Caki2 (cell line): Measurements from ENCODE around the gene TRAPPC12. TPM values are rescaled to one million over a fixed set of nuclear protein-coding genes. Genes with fewer than 3 reads are reported as not detected.
A peak's percentile ranks its signal among the peaks of the same experiment; 100 is the strongest.

Source experiments
- DNase-seq: peaks from one replicate; pipeline ENCODE4 v3.0.0-alpha.2; 2015; ENCODE audit warnings: low read depth
- in situ Hi-C: cut with HindIII; loops from 2 replicates; pipeline ENCODE4 v1.10.0; 2016; ENCODE audit warnings: low sequenced_read_pairs, low pct_unique_long_range_greater_than_20kb, mixed read lengths
- total RNA-seq: library from RNA; depleted of rRNA; stranded (reverse); fragments of >200 nt; shearing (Covaris generic); gene quantifications from 2 replicates; pipeline ENCODE4 v1.2.3, GENCODE V29; 2014; ENCODE audit warnings: low replicate concordance

Gene TRAPPC12
- total RNA-seq, 1 experiment from 2014 or later = 40.7 TPM

GRCh38 chr2:3459185-3460015, 79.9 kb downstream of the TRAPPC12 start:
- DNase-seq = no peak
- in situ Hi-C loops = no loop called here

- in situ Hi-C loops = no loop called here
- no peak for DNase-seq
These were observed 80.7 kb downstream of the TRAPPC12 start for GRCh38 chr2:3460156-3460555.

DNA sequence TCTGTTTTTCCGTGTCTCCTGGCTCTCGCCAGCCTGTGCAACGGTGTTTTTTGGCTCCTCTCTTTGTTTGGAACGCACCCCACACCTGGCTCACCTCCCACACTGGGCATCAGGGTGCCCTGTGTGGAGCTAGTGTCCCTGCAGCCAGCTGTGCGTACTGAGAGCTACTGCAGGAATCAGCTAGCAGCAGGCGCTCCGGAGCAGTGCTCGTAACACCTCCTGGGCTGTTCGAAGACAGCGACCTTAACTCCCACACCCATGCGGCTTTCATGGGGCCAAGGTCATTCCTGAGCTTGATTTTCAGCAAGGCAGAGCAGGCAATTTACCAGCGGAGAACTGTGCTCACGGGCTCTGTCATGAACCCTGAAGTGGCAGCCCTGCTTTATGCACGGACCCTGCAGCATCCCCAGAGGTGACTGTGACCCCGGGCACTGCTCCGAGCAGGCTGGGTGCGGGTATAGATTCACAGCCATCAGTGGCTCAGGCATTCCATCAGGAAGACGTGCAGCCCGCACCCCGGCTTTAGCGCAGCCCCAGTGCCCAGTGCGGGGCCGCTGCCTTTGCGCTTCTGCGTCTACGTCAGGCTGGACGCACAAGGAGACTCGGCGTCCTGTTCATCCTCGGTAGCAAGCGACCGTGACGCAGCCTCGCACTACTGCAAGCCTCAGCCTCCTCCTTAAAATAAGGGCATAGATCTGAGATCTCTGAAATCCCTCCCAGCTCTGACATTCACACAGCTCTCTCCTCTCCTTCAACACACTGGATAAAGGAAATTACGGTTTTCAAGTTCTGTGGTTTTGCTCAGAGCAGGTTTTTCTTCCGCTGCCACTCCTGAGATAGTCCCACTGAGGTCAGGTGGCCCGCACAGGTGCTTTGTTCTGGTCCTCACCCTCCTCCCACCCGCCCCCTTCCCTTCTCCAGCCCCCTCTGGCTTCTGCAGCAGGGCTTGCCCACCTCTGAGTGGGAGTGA, 81.6 kb downstream of the TRAPPC12 start:
- no peak for DNase-seq
- in situ Hi-C loops = no loop called here

DNA sequence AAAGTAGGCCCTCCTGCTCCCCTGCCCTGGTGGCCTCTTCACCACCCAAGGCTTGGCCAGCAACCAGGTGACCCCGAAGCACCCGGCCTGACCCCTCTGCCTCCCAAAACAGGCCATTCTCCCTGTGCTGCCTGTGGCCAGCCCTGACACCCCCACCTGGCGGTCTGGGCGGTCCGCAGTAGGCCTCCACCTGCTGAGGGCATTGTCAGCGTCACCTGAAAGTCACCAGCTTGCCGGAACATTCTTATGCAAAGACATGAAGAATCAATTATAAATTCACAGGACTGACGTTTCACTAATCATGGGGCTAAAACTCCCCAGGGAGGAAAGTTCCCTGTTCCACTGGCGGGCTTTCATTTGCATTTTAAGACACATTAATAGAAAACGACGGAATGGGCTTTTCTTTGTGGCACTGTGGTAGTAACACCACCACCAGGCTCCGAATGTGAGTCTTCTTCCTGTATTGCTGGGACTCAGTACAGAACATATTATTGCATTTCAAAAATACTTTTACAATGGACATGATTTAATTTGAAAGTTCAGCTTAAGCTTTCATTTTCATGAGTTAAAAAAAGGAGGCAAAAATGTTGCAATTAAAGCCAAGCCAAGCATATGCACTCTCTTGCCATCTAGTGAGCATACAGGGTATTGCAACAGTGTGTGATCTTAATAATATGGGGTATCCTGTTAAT, 82.5 kb downstream of the TRAPPC12 start:
- peak; percentile 34 for DNase-seq

DNA sequence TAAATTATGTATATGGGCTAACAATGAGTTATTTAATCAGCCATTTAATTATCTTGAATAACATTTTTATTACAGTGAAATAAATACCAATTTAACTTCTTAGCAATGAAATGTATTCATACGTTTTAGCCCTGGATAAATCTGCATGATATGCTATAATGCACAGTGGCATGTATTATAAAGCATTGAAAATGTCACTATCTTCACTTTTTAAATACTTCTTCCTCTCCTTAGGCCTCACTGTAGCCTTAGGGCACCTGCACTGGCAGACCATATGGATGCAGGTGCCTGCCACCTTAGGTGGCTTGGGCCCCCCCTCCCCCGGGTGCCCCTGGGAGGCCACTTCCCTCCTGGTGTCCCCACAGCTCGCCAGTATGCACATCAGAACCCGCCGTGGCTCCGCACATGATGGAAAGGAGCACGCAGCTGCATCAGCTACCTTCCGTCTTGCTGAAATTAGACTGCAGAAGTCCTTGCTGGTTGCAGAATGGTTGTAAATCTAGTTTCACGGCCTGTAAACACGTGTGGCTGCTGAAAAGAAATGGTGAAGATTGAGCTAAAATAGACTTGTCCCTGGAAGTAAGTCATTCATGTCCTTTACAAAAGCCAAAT, 83.1 kb downstream of the TRAPPC12 start:
- DNase-seq = no peak
- in situ Hi-C loops = no loop called here

More for the DNA sequence above, 82.5 kb downstream of the TRAPPC12 start:
- in situ Hi-C loops = no loop called here

DNA sequence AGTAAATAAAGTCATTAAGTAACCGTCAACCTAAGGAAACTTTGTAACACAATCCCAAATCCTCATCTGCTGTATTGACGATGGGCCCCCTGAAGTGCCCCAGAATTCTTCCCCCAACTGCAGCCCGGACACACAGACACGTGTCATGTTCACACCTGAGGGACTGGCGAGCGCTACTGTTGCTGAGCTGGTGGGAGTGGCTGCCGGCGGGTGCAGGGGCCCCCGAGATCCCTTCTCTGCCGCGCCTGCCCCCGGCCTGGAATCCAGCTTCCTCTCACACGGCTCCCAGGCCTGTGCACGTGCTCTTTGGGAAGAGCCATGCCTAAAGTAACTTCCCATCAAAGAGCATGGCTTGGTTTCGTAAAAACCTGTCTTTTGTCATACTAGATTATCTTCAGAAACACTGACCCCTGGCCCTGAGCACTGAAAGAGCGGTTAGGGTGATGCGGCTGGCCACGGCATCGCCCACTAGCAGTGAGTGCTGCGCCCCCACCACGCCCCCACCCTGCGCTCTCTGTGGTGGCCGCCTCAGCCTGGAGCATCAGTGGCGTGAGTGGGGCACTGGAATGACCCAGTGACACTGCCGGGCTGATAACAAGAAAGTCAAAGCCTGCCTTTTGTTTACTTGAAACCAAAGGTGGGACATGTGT, 83.8 kb downstream of the TRAPPC12 start:
- in situ Hi-C loops = no loop called here

DNA sequence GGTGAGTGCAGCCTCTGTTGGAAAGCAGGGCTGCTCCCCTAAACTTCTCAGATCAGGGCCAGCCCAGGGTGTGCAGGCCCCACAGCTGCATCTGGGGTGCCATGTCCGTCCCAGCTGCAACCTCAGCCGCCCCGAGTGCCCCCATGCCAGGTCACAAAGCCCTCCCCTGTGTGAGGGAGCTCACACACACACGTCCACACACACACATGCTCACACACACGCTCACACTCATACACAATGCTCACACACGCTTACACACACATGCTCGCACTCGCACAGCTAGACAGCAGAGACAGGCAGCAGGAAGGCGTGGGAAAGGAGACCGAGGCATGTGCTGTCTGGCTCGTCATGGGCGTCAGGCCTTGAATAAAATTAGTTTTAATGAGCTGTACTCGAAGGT, 84.5 kb downstream of the TRAPPC12 start:
- in situ Hi-C loops = no loop called here
- DNase-seq = no peak

More for the DNA sequence above, 83.8 kb downstream of the TRAPPC12 start:
- DNase-seq = no peak

DNA sequence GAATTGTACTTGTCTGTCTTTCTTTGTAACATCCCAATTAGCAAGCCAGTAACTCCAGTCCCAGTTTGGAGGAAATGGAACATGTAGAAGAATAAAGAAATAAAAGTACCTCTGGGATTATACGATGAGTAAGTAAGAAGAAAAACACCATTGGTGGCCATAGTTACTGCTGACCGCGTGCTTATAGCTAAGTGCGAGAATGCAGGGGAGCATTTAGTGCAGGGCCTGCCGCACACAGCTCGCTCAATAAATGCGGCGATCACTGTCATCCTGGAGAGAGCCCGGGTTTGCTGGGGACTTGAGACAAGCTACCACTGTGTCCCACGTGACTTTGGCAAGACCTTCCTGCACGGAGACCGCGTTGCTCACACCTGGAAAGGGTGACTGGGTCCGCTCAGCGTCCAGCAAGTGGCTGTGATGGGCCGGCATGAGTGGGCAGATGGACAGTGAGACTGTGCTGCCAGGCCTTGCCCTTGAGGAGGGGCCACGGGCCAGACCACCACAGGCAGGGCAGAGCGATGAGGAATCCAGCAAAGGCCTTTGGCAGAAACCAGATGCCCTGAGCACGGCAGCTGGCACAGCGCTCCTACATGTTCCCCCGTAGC, 85.0 kb downstream of the TRAPPC12 start:
- DNase-seq = no peak
- in situ Hi-C loops = no loop called here

GRCh38 chr2:3465328-3465727, 85.8 kb downstream of the TRAPPC12 start:
- DNase-seq = no peak
- in situ Hi-C loops = no loop called here

DNA sequence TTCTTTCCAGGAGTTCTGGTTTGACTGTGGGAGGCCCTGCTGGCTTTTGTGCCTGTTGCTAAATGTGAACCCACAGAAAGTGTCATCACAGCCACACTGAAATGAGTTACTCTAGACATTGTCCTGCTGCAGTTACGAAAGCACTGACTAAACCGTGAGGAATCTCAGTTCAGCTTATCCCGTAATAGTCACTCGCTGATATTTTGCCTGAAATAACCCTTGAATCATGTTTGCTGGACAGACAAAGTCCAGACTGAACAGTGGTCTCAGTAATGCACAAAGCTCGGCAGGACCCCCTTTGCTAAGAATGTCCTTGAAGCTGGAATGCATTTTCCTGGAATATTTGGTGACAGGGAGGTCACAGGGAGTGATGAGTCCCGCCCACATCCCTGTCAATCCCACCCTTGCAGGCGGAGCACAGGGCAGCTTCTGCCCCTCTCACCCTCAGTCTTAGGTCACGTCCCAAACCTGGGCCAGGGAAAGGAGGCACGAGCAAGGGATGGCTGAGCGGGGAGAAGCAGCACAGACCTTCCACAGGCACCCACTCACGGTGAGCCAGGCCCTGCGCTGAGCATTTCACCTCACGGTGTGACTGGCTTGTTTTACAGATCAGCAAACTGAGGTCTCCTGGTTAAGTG, 86.5 kb downstream of the TRAPPC12 start:
- DNase-seq = peak; percentile 12
- in situ Hi-C loops = no loop called here

DNA sequence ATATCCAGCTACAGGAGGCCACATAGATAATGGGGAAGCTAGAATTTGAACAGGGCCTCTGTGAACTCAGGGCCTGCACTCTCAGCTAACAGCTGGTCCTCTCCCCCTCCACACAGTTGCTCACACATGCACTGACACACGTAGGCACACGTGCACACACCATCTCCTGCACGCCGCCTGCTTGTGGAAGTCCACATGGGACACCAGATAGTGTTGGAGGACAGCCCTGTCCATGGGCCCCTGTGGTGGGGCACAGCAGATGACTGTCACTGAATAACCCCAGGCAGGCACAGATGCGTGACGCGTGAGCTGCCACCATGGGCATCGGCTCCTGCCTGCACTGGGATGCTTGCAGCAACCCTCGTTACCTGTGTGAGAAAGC, 87.0 kb downstream of the TRAPPC12 start:
- in situ Hi-C loops = no loop called here
- no peak for DNase-seq

DNA sequence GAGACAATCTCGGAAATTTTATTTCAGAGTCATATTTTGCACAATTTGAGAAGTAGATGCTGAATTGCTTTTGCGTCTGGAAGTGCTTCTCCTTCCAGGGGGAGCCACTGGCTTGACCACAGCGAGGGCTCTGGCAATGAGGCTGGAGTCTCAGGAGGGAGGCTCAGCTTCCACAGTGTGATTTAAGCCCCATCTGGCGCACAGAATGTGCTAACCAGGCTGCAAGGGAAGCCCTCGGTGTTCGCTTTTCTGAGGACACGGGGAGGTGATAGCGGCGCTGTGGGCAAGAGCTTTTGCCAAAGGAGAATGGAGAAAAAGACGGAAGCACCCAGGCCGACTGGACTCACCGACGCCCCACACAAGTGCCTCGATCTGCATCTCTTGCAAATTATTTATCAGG, 87.5 kb downstream of the TRAPPC12 start:
- in situ Hi-C loops = no loop called here
- no peak for DNase-seq

DNA sequence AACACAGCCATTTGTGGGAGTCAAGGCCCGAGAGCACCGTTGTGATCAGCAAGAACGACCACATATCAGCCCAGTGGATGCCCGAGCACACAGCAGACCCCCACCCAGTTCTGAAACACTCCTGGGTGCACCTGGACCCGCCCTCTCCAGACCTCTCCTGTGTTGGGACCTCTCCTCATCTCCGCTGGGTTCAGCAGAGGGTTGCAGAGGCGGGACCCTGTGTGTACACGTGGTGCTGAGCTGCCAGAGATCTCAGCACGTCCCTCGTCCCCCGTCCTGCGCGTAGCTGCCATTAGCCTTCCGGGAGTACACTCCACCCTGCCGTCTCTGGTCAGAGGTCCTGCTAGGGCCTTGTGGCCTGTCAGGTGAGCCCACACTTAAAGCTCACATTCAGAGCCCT, 88.2 kb downstream of the TRAPPC12 start:
- in situ Hi-C loops = no loop called here
- no peak for DNase-seq

- DNase-seq = no peak
- in situ Hi-C loops = no loop called here
These were observed 88.9 kb downstream of the TRAPPC12 start for GRCh38 chr2:3468296-3468988.

DNA sequence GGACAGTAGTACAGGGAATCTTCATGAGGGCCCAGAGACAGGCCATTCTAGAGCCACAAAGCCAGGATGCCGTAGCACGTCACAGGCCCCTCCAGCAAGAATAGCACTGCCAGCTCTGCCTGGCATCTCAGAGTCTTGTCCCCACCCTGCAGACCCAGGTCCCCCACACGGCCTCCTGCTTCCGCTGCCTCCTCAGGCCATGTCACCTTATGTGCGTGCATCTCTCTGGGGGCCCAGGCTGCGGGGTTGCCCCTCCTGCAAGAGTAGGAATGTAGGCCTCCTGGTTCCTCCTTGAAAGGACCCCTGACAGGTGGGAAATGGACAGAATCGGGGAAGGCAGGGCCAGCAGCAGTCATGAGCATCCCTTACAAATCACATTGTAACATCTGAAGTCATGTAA, 90.0 kb downstream of the TRAPPC12 start:
- in situ Hi-C loops = no loop called here
- no peak for DNase-seq

GRCh38 chr2:3470166-3470651, 90.7 kb downstream of the TRAPPC12 start:
- DNase-seq = no peak
- in situ Hi-C loops = no loop called here
